IPS-20b (cell line): ENCODE results near the gene C16orf54.
"Not testable (repeated sequence)": the region's sequence is repeated elsewhere in the genome, so short reads cannot be mapped to it uniquely, and the experiment has no call there.

Experiments used
- H3K27ac ChIP-seq: one replicate; pipeline ENCODE4 v1.5.1; 2013; ENCODE audit warnings: low read length
- H3K27me3 ChIP-seq: 2 replicates; pipeline ENCODE4 v1.6.1; 2013; ENCODE audit warnings: mild to moderate bottlenecking, low read length, inconsistent platforms; ENCODE audit not compliant: insufficient read depth
- H3K36me3 ChIP-seq: 2 replicates; pipeline ENCODE4 v1.6.1; 2013; ENCODE audit warnings: low read depth, mild to moderate bottlenecking, inconsistent platforms, low read length, moderate library complexity; ENCODE audit not compliant: insufficient read depth
- H3K4me1 ChIP-seq: 2 replicates; pipeline ENCODE4 v1.6.1; 2013; ENCODE audit warnings: mild to moderate bottlenecking, control low read depth, inconsistent platforms, low read length, moderate library complexity; ENCODE audit not compliant: insufficient read depth
- H3K4me3 ChIP-seq: 2 replicates; pipeline ENCODE4 v1.5.1; 2013; ENCODE audit warnings: mild to moderate bottlenecking, low read length, inconsistent platforms
- H3K9ac ChIP-seq: 2 replicates; pipeline ENCODE4 v1.6.1; 2013; ENCODE audit warnings: low read depth, mild to moderate bottlenecking, inconsistent platforms, low read length, moderate library complexity
- H3K9me3 ChIP-seq: 2 replicates; pipeline ENCODE4 v1.6.1; 2013; ENCODE audit warnings: mild to moderate bottlenecking, low read depth, low read length, inconsistent platforms; ENCODE audit not compliant: insufficient read depth

C16orf54 gene, protein sequence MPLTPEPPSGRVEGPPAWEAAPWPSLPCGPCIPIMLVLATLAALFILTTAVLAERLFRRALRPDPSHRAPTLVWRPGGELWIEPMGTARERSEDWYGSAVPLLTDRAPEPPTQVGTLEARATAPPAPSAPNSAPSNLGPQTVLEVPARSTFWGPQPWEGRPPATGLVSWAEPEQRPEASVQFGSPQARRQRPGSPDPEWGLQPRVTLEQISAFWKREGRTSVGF

DNA sequence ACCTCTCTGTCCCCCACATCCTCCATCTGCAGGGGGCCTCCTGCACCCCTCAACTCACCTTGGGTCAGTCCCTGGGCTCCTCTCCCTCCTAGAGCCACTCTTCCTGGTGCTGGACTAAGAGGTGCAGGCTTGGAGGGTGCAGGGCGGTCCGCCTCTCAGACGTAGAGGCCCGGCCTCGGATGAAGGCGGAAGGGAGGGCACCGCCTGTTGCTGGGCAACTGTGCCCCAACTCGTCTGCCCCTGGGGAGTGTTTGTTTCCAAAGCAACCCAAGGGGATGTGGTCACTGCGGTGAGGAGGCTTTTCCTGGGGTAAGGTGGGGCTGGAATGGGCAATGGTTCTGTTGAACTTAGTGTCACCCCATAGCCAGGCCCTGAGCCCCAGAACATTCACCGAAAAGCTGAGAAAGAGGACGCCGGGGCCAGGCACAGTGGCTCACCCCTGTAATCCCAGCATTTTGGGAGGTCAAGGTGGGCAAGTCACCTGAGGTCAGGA is at the start of gene C16orf54:
C16orf54 (minus strand) TSS at position 138 of the 493 bp plus-strand sequence. CDS start 1,039 bp downstream, outside the sequence.
- Histone ChIP-seq H3K27me3 (no peaks in the 10 kb centered on the region), H3K36me3 (no peaks in the 10 kb centered on the region), H3K4me3 (no peak within 1 kb of the TSS), H3K27ac (no peak within 1 kb of the TSS), H3K9ac (no peak within 1 kb of the TSS), H3K4me1 (no peaks in the 10 kb centered on the region), H3K9me3 (no peaks in the 10 kb centered on the region)

DNA sequence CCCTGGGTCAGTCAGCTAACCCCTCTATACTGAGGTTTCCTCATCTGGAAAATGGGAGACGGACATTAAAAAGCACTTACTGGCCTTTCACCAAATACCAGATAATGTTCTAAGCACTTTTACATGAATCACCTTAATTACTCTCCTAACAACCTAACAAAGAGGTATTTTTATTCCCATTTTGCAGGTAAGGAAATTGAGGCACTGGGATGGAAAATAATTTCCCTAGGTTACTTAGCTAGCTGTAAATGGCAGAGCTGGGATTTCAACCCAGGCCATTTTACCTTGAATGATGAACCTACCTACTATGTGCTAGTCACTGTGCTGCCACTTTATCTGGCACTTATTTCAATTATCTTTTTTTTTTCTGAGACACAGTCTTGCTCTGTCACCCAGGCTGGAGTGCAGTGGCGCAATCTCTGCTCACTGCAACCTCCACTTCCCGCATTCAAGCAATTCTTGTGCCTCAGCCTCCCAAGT is 48.5 kb upstream of the C16orf54 start:
- Histone ChIP-seq H3K4me3 (no peak overlapping the region), H3K27ac (no peak overlapping the region), H3K4me1 (peaks cover 11% of the 10 kb centered on the region), H3K36me3 (peaks cover 56% of the 10 kb centered on the region), H3K27me3 (no peaks in the 10 kb centered on the region), H3K9ac (no peak overlapping the region), H3K9me3 (no peaks in the 10 kb centered on the region)

DNA sequence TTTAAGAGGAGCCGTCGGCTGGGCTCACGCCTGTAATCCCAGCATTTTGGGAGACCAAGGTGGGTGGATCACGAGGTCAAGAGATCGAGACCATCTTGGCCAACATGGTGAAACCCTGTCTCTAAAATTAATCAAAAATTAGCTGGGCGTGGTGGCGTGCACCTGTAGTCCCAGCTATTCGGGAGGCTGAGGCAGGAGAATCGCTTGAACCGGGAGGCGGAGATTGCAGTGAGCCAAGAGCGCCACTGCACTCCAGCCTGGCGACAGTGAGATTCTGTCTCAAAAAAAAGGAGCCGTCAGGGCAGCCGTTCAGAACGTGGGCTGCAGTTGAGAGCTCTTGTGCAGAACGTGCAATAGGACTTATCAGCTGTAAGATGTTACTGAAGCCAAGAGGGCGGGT is 47.4 kb upstream of the C16orf54 start:
- not testable (repeated sequence) for H3K9me3 ChIP-seq, H3K27ac ChIP-seq, H3K27me3 ChIP-seq, H3K9ac ChIP-seq, H3K4me3 ChIP-seq
- Histone ChIP-seq H3K36me3 (peaks cover 45% of the 10 kb centered on the region), H3K4me1 (peaks cover 11% of the 10 kb centered on the region)

DNA sequence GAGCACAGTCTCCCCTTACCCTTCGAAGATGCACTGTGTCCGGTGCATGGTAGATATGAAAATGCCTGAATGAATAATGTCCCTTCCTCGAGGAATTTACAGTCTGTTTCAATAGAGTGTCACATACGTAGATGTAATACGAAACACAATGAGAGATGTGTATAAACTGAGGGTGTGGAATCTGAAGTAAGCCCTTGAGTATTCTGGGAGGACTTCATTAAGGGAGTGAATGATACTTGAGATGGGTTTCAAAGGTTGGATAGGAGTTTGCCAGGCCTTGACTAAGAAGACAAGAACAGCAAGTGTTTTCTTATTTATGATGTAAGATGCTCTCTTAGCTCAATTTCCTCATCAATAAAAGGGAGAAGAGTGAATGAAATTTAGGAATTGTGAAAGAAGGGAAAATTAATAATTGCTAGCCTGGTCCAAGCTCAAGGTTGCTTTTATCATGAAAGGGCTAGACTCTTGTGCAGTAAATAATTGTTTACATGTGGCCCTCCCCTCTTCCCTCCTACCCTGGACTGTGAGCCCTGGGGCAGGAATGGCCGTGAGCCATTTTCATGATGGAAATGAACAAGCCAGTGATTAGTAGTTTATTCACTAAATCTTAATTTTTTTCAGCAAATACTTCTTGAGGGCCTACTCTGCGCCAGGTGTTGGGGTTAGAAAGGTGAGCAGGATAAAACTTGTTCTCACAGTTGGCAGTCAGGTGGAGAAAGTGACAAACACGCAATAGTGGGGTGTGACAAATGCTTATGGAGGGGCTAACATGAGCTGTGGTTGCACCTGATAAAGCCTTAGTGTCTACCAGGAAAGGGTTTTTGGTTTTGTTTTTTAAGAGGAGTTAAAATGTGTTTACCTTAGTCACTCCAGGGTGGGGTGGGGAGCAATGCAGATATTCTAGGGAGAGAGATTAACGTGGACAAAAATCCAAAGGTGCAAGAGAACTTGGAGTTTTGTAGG is 46.3 kb upstream of the C16orf54 start:
- H3K4me3 ChIP-seq: peak overlapping the region; percentile 82
- peaks cover 34% of the 10 kb centered on the region for H3K36me3 ChIP-seq
- H3K9ac ChIP-seq: peak overlapping the region; percentile 99
- H3K9me3 ChIP-seq: no peaks in the 10 kb centered on the region
- H3K27me3 ChIP-seq: no peaks in the 10 kb centered on the region
- H3K4me1 ChIP-seq: peaks cover 11% of the 10 kb centered on the region
- no peak overlapping the region for H3K27ac ChIP-seq

DNA sequence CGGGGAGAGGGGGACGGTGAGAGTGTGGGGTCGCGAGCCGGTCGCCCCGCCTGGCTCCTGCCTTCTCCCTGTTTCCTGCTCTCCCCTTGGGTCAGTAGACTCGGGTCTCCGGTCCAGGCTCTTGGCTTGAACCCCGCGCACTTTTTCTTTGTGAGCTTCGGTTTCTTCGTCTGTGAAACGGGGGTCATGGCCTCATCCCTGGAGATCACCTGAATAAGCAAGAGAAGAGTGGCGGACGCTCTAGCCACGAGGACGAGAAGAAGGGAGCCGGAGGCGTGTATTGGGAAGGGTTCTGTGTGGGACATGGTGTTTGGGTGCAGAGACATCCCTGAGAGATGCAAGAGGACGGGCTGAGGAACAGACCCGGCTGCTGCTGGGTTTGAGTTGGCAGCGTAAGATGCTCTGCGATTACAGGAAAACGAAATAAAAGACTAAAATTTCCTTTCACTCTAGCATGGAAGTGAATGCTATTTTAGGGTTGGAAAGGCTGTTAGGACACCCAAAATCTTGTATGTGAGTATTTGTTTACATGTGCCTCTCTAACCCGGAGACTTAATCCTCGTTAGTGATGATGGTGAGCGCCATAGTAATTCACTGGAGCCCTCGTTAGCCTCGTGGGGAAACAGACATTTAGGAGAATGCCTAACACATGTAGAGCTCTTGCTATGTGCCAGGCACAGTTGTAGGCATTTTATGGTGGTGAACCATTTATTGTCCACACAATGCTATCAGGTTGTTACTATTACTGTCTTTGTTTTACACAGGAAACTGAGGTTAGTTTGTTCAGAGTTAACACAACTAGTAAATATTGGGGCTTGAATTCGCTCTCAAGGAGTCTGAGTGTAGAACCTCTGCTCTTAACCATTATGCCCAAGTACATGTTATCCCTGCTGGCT is 45.4 kb upstream of the C16orf54 start:
- no peaks in the 10 kb centered on the region for H3K27me3 ChIP-seq
- H3K9ac ChIP-seq: peak overlapping the region; percentile 99
- H3K27ac ChIP-seq: peak overlapping the region; percentile 79
- H3K9me3 ChIP-seq: no peaks in the 10 kb centered on the region
- peak overlapping the region; percentile 82 for H3K4me3 ChIP-seq
- H3K4me1 ChIP-seq: peaks cover 11% of the 10 kb centered on the region
- peaks cover 25% of the 10 kb centered on the region for H3K36me3 ChIP-seq

DNA sequence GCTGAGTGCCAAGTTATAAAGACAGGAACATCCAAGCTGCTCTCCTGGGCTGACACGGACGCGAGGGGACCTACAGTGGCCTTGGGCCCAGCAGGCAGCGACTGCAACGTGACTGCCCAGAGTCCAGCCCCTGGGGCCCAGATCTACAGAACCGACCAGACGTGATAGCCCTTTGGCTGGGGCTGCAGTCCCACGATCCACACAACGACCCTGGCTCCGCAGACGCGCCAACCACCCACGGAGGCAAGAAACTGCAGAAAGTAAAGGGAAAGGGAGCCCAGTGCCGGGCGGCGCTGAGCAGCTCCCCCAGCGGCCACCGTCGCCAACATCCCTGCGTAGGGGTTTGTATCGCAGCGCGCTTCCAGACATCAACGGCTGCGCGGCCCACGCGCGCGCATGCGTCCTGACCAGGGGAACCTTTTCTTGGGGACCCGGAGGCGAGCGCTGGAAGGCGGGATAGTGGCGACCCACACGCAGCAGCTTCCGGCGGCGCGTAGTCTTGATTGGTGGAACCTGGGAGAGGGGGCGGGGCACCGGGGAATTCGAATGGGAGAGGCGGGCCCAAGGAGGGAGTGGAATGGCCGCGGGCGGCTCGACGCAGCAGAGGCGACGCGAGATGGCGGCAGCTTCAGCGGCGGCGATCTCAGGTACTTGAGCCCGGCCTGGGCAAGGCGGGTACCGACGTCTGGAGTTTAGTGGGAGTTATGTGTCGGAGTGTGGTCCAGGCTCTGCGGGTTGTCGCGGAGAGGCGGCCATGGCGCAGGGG is 44.6 kb upstream of the C16orf54 start, which contains the start of gene KIF22:
KIF22 (plus strand) TSS at position 569 of the 766 bp plus-strand sequence; CDS start at position 578, 9 bp downstream.
- H3K9ac ChIP-seq: peak within 1 kb of the TSS; percentile 99
- peaks cover 19% of the 10 kb centered on the region for H3K36me3 ChIP-seq
- no peaks in the 10 kb centered on the region for H3K9me3 ChIP-seq
- H3K27ac ChIP-seq: peak within 1 kb of the TSS; percentile 88
- H3K27me3 ChIP-seq: peaks cover 4% of the 10 kb centered on the region; the same call in 1 of the 2 replicates
- H3K4me3 ChIP-seq: peak within 1 kb of the TSS; percentile 82
- H3K4me1 ChIP-seq: peaks cover 11% of the 10 kb centered on the region

DNA sequence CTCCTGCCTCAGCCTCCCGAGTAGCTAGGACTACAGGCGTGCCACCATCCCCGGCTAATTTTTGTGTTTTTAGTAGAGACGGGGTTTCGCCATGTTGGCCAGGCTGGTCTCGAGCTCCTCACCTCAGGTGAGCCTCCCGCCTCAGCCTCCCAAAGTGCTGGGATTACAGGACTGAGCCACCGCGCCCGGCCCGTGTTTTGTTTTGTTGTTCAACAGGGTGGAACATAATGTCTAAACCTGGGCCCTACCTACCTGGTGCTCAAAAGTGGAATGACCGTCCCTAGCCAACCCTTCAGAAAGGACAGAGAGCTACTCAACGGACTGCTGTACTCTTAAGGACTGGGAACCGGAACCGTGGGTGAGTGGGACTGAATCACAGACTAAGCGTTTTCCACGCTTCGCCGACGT is 44.0 kb upstream of the C16orf54 start:
- peaks cover 11% of the 10 kb centered on the region for H3K4me1 ChIP-seq
- peaks cover 6% of the 10 kb centered on the region; the same call in 1 of the 2 replicates for H3K27me3 ChIP-seq
- peak overlapping the region; percentile 86; the same call in 1 of the 2 replicates for H3K9ac ChIP-seq
- H3K9me3 ChIP-seq: no peaks in the 10 kb centered on the region
- H3K4me3 ChIP-seq: peak overlapping the region; percentile 82
- peaks cover 13% of the 10 kb centered on the region for H3K36me3 ChIP-seq
- H3K27ac ChIP-seq: peak overlapping the region; percentile 88

DNA sequence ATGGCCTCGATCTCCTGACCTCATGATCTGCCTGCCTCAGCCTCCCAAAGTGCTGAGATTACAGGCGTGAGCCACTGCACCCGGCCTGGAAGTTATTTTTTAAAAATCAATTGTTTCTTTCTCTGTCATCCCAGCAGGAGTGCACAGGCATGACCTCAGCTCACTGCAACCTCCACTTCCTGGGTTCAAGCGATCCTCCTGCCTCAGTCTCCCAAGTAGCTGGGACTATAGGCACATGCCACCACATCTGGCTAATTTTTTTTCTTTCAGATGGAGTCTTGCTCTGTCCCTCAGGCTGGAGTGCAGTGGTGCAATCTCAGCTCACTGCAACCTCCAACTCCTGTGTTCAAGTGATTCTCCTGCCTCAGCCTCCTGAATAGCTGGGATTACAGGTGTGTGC is 41.4 kb upstream of the C16orf54 start:
- not testable (repeated sequence) for H3K4me1 ChIP-seq, H3K27ac ChIP-seq, H3K27me3 ChIP-seq, H3K4me3 ChIP-seq, H3K9me3 ChIP-seq, H3K9ac ChIP-seq, H3K36me3 ChIP-seq

DNA sequence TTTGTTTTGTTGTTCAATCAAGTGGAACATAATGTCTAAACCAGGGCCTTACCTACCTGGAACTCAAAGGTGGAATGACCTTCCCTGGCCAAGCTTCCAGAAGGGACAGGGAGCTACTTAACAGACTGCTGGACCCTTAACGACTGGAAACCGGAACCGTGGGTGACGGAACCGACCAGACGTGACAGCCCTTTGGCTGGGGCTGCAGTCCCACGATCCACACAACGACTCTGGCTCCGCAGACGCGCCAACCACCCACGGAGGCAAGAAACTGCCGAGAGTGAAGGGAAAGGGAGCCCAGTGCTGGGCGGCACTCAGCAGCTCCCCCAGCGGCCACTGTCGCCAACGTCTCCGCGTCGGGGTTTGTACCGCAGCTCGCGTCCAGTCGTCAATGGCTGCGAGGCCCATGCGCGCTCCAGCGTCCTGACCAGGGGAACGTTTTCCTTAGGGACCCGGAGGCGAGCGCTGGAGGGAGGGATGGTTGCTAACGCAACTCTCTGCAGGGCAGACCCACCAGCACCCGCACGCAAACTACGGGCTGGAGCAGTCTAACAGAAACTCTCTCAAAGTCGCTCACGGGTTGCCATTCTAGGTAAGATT is 39.2 kb upstream of the C16orf54 start:
- Histone ChIP-seq H3K4me1 (0 out of 2 replicates have a peak, but pooled peaks cover 1% of the 10 kb centered on the region), H3K27me3 (peaks cover 25% of the 10 kb centered on the region), H3K9me3 (no peaks in the 10 kb centered on the region), H3K9ac (no peak overlapping the region), H3K4me3 (peak overlapping the region; percentile 48; the same call in 1 of the 2 replicates), H3K27ac (no peak overlapping the region), H3K36me3 (no peaks in the 10 kb centered on the region)

DNA sequence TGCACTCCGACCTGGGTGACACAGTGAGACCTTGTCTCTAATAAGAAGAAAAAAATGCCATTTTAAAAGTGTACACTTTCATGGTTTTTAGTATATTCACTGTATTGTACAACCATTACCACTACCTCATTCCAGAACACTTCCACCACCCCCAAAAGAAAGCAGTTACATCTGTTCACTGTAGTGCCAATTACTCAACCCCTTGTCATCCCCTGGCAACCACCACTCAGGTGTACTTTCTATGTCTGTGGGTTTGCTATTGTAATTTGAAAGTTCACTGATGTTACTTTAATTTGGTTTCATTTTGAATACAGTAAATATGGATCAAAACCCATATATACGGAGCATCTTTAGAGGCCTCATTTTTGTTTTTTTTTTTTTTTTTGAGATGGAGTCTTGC is 38.4 kb upstream of the C16orf54 start:
- Histone ChIP-seq H3K27me3 (peaks cover 32% of the 10 kb centered on the region), H3K4me3 (no peak overlapping the region), H3K4me1 (no peaks in the 10 kb centered on the region), H3K36me3 (no peaks in the 10 kb centered on the region), H3K27ac (no peak overlapping the region), H3K9ac (no peak overlapping the region), H3K9me3 (no peaks in the 10 kb centered on the region)
